AG09319 (cell line): ENCODE measurements around the gene DFFB.
"Not testable (repeated sequence)": the region's sequence is repeated elsewhere in the genome, so short reads cannot be mapped to it uniquely, and the experiment has no call there.

Experiments used
- DNase-seq: peaks from one replicate; pipeline ENCODE4 v3.0.0-alpha.2; 2010; ENCODE audit warnings: low read depth; ENCODE audit errors: extremely low read depth
- CTCF ChIP-seq: IDR thresholded peaks from 2 replicates; pipeline ENCODE4 v1.5.1; 2011; ENCODE audit warnings: low read depth, mild to moderate bottlenecking, inconsistent platforms, low read length, moderate library complexity

Gene DFFB

GRCh38 chr1:3911981-3912808 is 54.9 kb downstream of the DFFB start:
- no peak for DNase-seq
- TF ChIP-seq CTCF = no peak

DNA sequence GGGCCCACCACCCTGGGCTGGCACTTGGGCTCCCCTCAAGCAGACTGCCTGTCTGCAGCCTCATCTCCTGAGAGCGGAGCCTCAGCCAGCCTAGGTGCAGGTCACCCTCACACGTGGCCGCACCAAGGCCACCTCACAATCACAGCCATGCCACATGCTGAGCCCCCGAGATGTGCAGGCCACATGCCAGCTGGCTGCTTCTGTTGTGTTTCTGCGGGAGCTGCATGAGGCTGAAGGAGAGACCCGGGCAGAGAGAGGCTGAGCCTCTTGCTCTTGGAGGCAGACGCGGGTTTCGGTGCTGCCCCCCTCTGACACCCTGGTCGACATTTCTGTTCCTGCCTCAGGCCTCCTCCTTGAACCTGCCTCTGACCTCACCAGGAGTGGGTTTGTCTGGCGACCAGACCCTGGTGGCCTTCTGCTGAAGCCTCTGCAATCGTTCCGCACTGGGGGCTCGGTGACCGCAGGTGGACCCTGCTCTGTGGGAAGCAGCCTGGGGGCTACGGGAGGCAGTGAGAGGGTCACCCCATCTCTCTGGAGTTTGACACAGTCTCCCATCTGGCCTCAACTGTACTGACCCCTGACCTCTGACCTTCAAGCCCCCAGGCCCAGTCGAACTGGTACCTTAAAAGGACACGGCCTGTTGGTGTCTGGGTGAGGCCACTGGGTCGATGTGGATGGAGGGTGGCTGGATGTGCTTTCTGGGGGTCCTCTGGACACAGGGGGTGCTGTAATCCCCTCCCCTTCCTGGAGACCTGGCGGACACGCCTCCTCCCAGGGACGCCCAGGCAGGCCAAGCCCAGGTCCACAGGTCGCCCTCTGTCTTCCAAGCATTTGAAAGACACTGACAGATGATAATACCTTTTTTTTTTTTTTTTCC is 55.8 kb downstream of the DFFB start:
- no peak for TF ChIP-seq CTCF
- DNase-seq = no peak

- DNase-seq = no peak
- no peak for TF ChIP-seq CTCF
Observed at GRCh38 chr1:3914331-3914851, 57.1 kb downstream of the DFFB start.

DNA sequence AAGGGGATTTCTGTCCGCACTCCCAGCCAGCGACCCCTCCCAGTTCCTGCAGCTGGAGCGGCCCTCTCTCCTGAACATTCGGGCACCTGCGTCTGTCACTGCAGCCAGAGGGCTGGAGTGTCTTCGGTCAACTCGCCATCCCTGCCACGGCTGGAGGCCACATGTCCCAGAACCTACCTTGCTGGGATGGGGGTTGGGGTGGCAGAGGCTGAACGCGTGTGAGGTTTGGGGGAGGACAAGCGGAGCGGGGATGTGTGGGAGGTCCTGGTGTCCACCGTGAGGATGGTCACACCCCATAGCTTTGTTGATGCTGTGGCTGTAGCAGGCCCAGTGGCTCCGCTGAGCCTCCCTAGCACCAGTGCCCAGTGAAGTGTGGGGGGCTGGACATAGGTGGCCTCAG is 57.6 kb downstream of the DFFB start:
- no peak for TF ChIP-seq CTCF
- DNase-seq = no peak

DNA sequence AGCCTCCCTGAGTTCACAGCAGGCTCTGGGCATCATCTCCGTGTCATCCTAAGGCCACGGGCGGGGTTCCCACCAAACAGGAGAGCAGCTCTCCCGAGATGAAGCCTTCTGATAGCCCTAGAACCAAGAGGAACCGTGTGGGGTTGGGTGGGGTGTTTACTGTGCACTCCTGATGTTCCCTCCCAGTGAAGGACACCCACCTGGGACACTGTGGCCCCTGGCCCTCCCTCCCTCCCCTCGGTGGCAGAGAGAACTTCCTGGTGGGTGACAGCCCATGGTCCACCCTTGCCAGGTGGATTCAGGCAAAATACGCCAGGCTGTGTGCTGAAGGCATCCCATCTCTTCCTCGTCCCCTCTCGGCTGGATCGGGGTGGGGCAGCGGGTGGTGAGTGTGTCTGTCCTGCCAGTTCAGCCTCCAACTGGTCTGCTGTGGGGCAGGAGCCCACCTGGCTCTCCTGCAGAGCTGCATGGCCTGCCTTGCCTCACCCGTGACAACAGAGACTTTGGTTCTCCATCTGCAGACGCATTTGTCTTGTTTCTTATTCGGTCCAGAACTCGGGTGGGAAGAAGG is 58.4 kb downstream of the DFFB start:
- TF ChIP-seq CTCF = no peak
- no peak for DNase-seq

GRCh38 chr1:3917761-3918160 is 60.5 kb downstream of the DFFB start:
- no peak for TF ChIP-seq CTCF

DNA sequence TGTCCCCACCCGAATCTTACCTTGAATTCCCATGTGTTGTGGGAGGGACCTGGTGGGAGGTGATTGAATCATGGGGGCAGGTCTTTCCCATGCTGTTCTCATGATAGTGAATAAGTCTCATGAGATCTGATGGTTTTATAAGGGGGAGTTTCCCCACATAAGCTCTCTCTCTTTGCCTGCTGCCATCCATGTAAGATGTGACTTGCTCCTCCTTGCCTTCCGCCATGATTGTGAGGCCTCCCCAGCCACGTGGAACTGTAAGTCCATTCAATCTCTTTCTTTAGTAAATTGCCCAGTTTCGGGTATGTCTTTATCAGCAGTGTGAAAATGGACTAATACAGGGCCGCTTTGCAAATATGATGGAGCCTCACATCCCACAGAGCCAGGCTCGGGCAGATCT is 61.1 kb downstream of the DFFB start:
- not testable (repeated sequence) for DNase-seq

More at GRCh38 chr1:3917761-3918160, 60.5 kb downstream of the DFFB start:
- no peak for DNase-seq
